A673 (cell line): ENCODE results near the gene CREB5. TPM values are rescaled to one million over a fixed set of nuclear protein-coding genes. Genes with fewer than 3 reads are reported as not detected.

Experiments
- BruUV-seq: library from RNA; stranded (reverse); fragments of 400-500 nt; replicated peaks from 2 replicates; lab custom pipeline; 2021; lab: Mats Ljungman, UMichigan
- CTCF ChIA-PET: fragments of 300-600 bp; sonication (Branson Sonifier 250); formaldehyde crosslinking; loops from one replicate; lab custom pipeline; 2022; ENCODE audit warnings: antibody characterized with exemption; lab: Charles Lee
- POLR2A ChIA-PET: fragments of 300-600 bp; sonication (Branson Sonifier 250); formaldehyde crosslinking; loops from one replicate; lab custom pipeline; 2022; ENCODE audit warnings: antibody characterized with exemption; ENCODE audit not compliant: low non-redundant PET; lab: Charles Lee
- DNase-seq: peaks from one replicate; pipeline ENCODE4 v3.0.0-alpha.2; 2015; ENCODE audit warnings: low spot score
- H3K27ac ChIP-seq: fragments of 200-600 bp; sonication (generic); 2 replicates; pipeline ENCODE4 v1.5.1; 2016; ENCODE audit warnings: mixed run types, low read depth, mild to moderate bottlenecking, mixed read lengths, antibody characterized with exemption, low read length; ENCODE audit not compliant: poor library complexity, severe bottlenecking
- H3K27me3 ChIP-seq: fragments of 200-600 bp; sonication (generic); replicated peaks from 2 replicates; pipeline ENCODE4 v1.6.1; 2017; ENCODE audit warnings: mixed run types, low read depth, mild to moderate bottlenecking, mixed read lengths, antibody characterized with exemption, low read length; ENCODE audit not compliant: insufficient read depth, poor library complexity
- H3K36me3 ChIP-seq: fragments of 200-600 bp; sonication (generic); 2 replicates; pipeline ENCODE4 v1.6.1; 2016; ENCODE audit warnings: mixed run types, mild to moderate bottlenecking, mixed read lengths, antibody characterized with exemption, low read length; ENCODE audit not compliant: insufficient read depth, poor library complexity, severe bottlenecking
- H3K4me1 ChIP-seq: fragments of 200-600 bp; sonication (generic); 2 replicates; pipeline ENCODE4 v1.6.1; 2017; ENCODE audit warnings: mixed run types, mild to moderate bottlenecking, mixed read lengths, antibody characterized with exemption, low read length; ENCODE audit not compliant: insufficient read depth, poor library complexity, severe bottlenecking
- H3K4me3 ChIP-seq: fragments of 200-600 bp; sonication (generic); 2 replicates; pipeline ENCODE4 v1.5.1; 2016; ENCODE audit warnings: low read depth, mixed run types, mild to moderate bottlenecking, mixed read lengths, low read length; ENCODE audit not compliant: poor library complexity, severe bottlenecking
- H3K9me3 ChIP-seq: fragments of 200-600 bp; sonication (generic); 2 replicates; pipeline ENCODE4 v1.6.1; 2016; ENCODE audit warnings: mixed run types, low read depth, mild to moderate bottlenecking, mixed read lengths, antibody characterized with exemption, low read length; ENCODE audit not compliant: poor library complexity, severe bottlenecking
- CTCF ChIP-seq: fragments of 300-800, 200-600 bp; sonication (generic); conservative IDR thresholded peaks from 2 replicates; pipeline ENCODE4 v1.5.1; 2017; ENCODE audit warnings: low read depth, mild to moderate bottlenecking, antibody characterized with exemption, low read length, moderate library complexity, mixed read lengths
- EZH2 ChIP-seq: fragments of 200-600 bp; sonication (generic); IDR thresholded peaks from 2 replicates; pipeline ENCODE4 v1.6.1; 2017; ENCODE audit warnings: borderline replicate concordance, low read depth, mild to moderate bottlenecking, mixed read lengths, antibody characterized with exemption, low read length; ENCODE audit not compliant: poor library complexity, severe bottlenecking
- intact Hi-C: fragments of 100-400 bp; cut with micrococcal nuclease; formaldehyde crosslinking; loops from one replicate; pipeline ENCODE4 v1.10.0; 2022; ENCODE audit not compliant: unreplicated experiment
- total RNA-seq: library from RNA; stranded (reverse); gene quantifications from 2 replicates; pipeline ENCODE4 v1.2.3, GENCODE V29; 2021

Gene CREB5
- total RNA-seq, 1 experiment from 2014 or later: 10.3 TPM

- no peak overlapping the region for H3K27ac ChIP-seq
- no peaks in the 10 kb centered on the region for H3K27me3 ChIP-seq
- no peaks in the 10 kb centered on the region for H3K9me3 ChIP-seq
- POLR2A ChIA-PET: no interaction called here
- H3K4me3 ChIP-seq: no peak overlapping the region
- BruUV-seq: no TSS peak
- intact Hi-C loops: no loop called here
- DNase-seq: no peak
- H3K36me3 ChIP-seq: no peaks in the 10 kb centered on the region
- TF ChIP-seq EZH2: no peak
- TF ChIP-seq CTCF: no peak
- CTCF ChIA-PET: no interaction called here
- H3K4me1 ChIP-seq: peaks cover 3% of the 10 kb centered on the region
Measured at GRCh38 chr7:28714459-28715120, 302.3 kb downstream of the CREB5 start.

GRCh38 chr7:28717445-28718054 lies 305.2 kb downstream of the CREB5 start:
- H3K27me3 ChIP-seq: no peaks in the 10 kb centered on the region
- ChIA-PET CTCF (no interaction called here), POLR2A (no interaction called here)
- no peaks in the 10 kb centered on the region for H3K36me3 ChIP-seq
- TF ChIP-seq EZH2: no peak
- no peak for TF ChIP-seq CTCF
- H3K9me3 ChIP-seq: no peaks in the 10 kb centered on the region
- no peaks in the 10 kb centered on the region for H3K4me1 ChIP-seq
- H3K27ac ChIP-seq: no peak overlapping the region
- no peak for DNase-seq
- intact Hi-C loops: no loop called here
- no peak overlapping the region for H3K4me3 ChIP-seq
- no TSS peak for BruUV-seq

- Histone ChIP-seq H3K4me3 (no peak overlapping the region), H3K27me3 (no peaks in the 10 kb centered on the region), H3K9me3 (no peaks in the 10 kb centered on the region), H3K4me1 (no peaks in the 10 kb centered on the region), H3K27ac (no peak overlapping the region), H3K36me3 (no peaks in the 10 kb centered on the region)
- intact Hi-C loops: no loop called here
- no TSS peak for BruUV-seq
- CTCF ChIA-PET: no interaction called here
- TF ChIP-seq EZH2 (no peak), CTCF (no peak)
- POLR2A ChIA-PET: no interaction called here
- no peak for DNase-seq
Measured at GRCh38 chr7:28718055-28718481, 305.8 kb downstream of the CREB5 start.
